Mammary epithelial cell (primary cell): ENCODE measurements around the gene BNIPL.

Experiments
- CTCF ChIP-seq, 2 donors: IDR thresholded peaks in 1 of 2; conservative IDR thresholded peaks in 1 of 2; 2 replicates each; pipeline ENCODE4 v1.5.1; 2011 to 2012; ENCODE audit warnings: inconsistent platforms in 2 of 2, low read length in 2 of 2, mild to moderate bottlenecking in 2 of 2, control low read depth in 1 of 2, low read depth in 1 of 2; ENCODE audit not compliant: insufficient read depth in 1 of 2; ENCODE audit errors: extremely low read depth in 1 of 2
- EZH2 ChIP-seq: IDR thresholded peaks from 2 replicates; pipeline ENCODE4 v1.6.1; 2012; ENCODE audit warnings: low read length, inconsistent platforms, borderline replicate concordance

- no peak for TF ChIP-seq CTCF (conservative IDR thresholded peaks at IDR 0.05 in 1 of 2, IDR thresholded peaks at IDR 0.05 in 1 of 2; ENCODE audit: extremely low read depth in 1 of 2, insufficient read depth in 1 of 2, low read depth in 1 of 2, low read length in 2 of 2)
- no peak for TF ChIP-seq EZH2
Measured at GRCh38 chr1:151043163-151043562, 6.8 kb downstream of the BNIPL start.
